Measurements from ENCODE around the gene ZNF300. TPM values are rescaled to one million over a fixed set of nuclear protein-coding genes. Genes with fewer than 3 reads are reported as not detected.
"Not testable (repeated sequence)": the region's sequence is repeated elsewhere in the genome, so short reads cannot be mapped to it uniquely, and the experiment has no call there.

ZNF300 gene
- 7.4 TPM for polyA plus RNA-seq (2013, experiment 1 of 2; ENCODE audit: insufficient read length)
- polyA plus RNA-seq (2013, experiment 2 of 2; ENCODE audit: insufficient read length): 6.8 TPM

GRCh38 chr5:150904479-150905311, at the start of gene ZNF300:
Gene ZNF300 (minus strand): TSS chr5:150904980. CDS start chr5:150903155, 1,825 bp downstream.
- DNase-seq: peak; percentile 96

GRCh38 chr5:150948539-150948938, 43.8 kb upstream of the ZNF300 start:
- no peak for DNase-seq

GRCh38 chr5:150946351-150946905, 41.6 kb upstream of the ZNF300 start:
- DNase-seq: peak; percentile 88

- peak; percentile 0 for DNase-seq
Measured at GRCh38 chr5:150945947-150946346, 41.2 kb upstream of the ZNF300 start.

GRCh38 chr5:150945486-150945885, 40.7 kb upstream of the ZNF300 start:
- DNase-seq: peak; percentile 59

- no peak for DNase-seq
Measured at GRCh38 chr5:150931368-150931965, 26.7 kb upstream of the ZNF300 start.

GRCh38 chr5:150918613-150919012, 13.8 kb upstream of the ZNF300 start:
- DNase-seq: peak; percentile 53

- DNase-seq: no peak
Measured at GRCh38 chr5:150912312-150912814, 7.6 kb upstream of the ZNF300 start.

GRCh38 chr5:150905312-150905683, 518 bp upstream of the ZNF300 start:
- no peak for DNase-seq

GRCh38 chr5:150901446-150901845, 3.3 kb downstream of the ZNF300 start:
- no peak for DNase-seq

- no peak for DNase-seq
Measured at GRCh38 chr5:150895431-150896428, 9.1 kb downstream of the ZNF300 start.

GRCh38 chr5:150879358-150879757, 25.4 kb downstream of the ZNF300 start:
- no peak for DNase-seq

GRCh38 chr5:150862070-150862469, 42.7 kb downstream of the ZNF300 start:
- no peak for DNase-seq

GRCh38 chr5:150860246-150860821, 44.4 kb downstream of the ZNF300 start:
- DNase-seq: no peak

GRCh38 chr5:150856700-150857099, 48.1 kb downstream of the ZNF300 start:
- DNase-seq: not testable (repeated sequence)

- no peak for DNase-seq
Measured at GRCh38 chr5:150853561-150853960, 51.2 kb downstream of the ZNF300 start.

GRCh38 chr5:150851039-150851438, 53.7 kb downstream of the ZNF300 start:
- DNase-seq: no peak

- DNase-seq: no peak
Measured at GRCh38 chr5:150848271-150848670, 56.5 kb downstream of the ZNF300 start.

- DNase-seq: no peak
Measured at GRCh38 chr5:150847334-150847695, 57.5 kb downstream of the ZNF300 start.

- DNase-seq: peak; percentile 83
Measured at GRCh38 chr5:150846654-150847333, 58.0 kb downstream of the ZNF300 start.

- DNase-seq: not testable (repeated sequence)
Measured at GRCh38 chr5:150846308-150846653, 58.5 kb downstream of the ZNF300 start, which contains the start of gene IRGM. Gene IRGM (plus strand): TSS chr5:150846521. CDS start chr5:150848124, 1,603 bp downstream.

All from fibroblast of skin of abdomen (primary cell).